Testis (tissue), 2 donors: Measurements from ENCODE around the gene RXRA.

Source experiments
- POLR2A ChIP-seq: fragments of 450-650 bp; IDR thresholded peaks from one replicate; pipeline ENCODE4 v1.6.1; 2017; ENCODE audit warnings: antibody characterized with exemption, mild to moderate bottlenecking, moderate library complexity
- TF ChIP-seq, protein P1 (sequence below), 3 experiments: fragments of 450-650 bp in 2 of 3; fragments of 200-600 bp in 1 of 3; sonication (generic) in 1 of 3; IDR thresholded peaks; one replicate each; pipeline ENCODE4 v1.5.1; 2016 to 2019; ENCODE audit warnings: antibody characterized with exemption in 3 of 3, mild to moderate bottlenecking in 2 of 3, moderate library complexity in 1 of 3

DNA sequence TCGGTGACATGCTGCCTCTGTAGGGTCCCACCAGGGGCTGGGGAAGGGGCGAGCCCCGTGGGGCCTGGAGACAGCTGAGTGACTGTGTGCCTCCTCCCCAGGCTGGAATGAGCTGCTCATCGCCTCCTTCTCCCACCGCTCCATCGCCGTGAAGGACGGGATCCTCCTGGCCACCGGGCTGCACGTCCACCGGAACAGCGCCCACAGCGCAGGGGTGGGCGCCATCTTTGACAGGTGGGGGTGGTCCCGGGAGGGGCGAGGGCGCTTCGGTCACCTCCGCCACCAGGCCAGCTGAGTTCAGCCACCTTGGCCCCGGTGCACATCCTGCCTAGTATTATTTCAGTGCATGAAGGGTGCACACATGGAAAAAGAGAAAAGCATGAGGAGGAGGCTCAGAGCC lies 102.8 kb downstream of the RXRA start:
- TF ChIP-seq, protein P1, sequence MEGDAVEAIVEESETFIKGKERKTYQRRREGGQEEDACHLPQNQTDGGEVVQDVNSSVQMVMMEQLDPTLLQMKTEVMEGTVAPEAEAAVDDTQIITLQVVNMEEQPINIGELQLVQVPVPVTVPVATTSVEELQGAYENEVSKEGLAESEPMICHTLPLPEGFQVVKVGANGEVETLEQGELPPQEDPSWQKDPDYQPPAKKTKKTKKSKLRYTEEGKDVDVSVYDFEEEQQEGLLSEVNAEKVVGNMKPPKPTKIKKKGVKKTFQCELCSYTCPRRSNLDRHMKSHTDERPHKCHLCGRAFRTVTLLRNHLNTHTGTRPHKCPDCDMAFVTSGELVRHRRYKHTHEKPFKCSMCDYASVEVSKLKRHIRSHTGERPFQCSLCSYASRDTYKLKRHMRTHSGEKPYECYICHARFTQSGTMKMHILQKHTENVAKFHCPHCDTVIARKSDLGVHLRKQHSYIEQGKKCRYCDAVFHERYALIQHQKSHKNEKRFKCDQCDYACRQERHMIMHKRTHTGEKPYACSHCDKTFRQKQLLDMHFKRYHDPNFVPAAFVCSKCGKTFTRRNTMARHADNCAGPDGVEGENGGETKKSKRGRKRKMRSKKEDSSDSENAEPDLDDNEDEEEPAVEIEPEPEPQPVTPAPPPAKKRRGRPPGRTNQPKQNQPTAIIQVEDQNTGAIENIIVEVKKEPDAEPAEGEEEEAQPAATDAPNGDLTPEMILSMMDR (IDR thresholded peaks at IDR 0.05) = no peak
- no peak for TF ChIP-seq POLR2A
